Germinal center (tissue), 1 donor: Measurements from ENCODE around the gene RNASEH1.
"Not testable (repeated sequence)": the region's sequence is repeated elsewhere in the genome, so short reads cannot be mapped to it uniquely, and the experiment has no call there.

ENCODE experiments used
- DNase-seq: peaks from one replicate; pipeline ENCODE4 v3.0.0; 2012; ENCODE audit warnings: mixed read lengths, low spot score

RNASEH1 gene

GRCh38 chr2:3518496-3519254, 39.5 kb downstream of the RNASEH1 start:
- DNase-seq, result peak; percentile 100

DNA sequence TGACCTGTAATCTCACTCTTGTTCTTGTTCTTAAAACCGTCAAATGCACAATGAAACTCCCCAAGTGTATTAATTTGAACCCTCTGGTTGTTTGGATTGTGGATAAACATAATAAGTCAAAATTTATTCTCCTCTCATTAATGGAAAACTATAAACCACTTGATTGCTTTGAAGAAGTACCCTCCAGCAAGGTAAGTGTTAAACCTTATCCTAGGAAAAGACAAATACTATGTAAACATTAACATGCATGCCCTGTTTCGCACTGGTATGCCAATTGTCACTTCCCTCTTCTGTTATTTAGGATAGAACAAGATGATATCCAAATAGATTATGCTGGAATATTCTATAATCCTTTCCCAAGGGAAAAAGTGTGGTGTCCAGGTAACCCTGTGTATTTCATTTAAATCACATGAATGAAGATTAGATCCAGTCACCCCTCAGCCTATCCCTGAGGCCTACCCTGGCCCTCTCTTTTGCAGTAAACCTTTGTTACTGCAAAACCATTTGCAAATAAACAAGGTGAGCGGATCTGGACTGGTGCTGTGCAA, 40.1 kb downstream of the RNASEH1 start:
- DNase-seq, result no peak

- DNase-seq, result no peak
These were observed 41.3 kb downstream of the RNASEH1 start for GRCh38 chr2:3516831-3517230.

DNA sequence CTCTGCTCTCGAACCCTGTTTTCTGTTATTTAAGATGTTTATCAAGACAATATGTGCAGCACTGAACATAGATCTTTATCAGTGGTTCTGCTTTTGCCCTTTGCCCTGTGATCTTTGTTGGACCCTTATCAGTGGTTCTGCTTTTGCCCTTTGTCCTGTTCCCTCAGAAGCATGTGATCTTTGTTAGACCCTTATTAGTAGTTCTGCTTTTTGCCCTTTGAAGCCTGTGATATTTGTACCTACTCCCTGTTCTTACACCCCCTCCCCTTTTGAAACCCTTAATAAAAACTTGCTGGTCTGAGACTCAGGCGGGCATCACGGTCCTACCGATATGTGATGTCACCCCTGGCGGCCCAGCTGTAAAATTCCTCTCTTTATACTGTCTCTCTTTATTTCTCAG, 42.7 kb downstream of the RNASEH1 start:
- not testable (repeated sequence) for DNase-seq

DNA sequence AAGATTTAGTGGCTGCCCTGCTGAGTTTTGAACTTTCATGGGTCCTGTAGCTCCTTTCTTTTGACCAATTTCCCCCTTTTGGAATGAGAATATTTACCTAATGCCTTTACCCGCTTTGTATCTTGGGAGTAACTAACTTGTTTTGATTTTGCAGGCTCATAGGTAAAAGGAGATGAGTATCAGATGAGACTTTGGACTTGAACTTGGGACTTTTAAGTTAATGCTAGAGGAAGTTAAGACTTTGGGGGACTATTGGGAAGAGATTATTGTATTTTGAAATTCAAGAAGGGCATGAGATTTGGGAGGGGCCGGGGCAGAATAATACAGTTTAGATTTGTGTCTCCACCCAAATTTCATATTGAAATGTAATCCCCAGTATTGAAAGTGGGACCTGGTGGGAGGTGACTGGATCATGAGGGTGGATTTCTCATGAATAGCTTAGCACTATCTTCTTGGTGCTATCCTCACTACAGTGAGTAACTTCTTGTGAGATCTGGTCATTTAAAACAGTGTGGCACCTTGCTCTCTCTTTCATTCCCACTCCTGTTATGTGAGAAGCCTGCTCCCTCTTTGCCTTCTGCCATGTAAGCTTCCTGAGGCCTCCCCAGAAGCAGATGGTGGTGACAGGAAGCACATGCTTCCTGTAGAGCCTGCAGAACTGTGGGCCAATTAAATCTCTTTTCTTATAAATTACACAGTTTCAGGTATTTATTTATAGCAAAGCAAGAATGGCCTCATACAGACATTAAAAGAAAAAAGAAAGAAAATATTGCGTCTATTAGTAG, 44.9 kb downstream of the RNASEH1 start:
- no peak for DNase-seq

DNA sequence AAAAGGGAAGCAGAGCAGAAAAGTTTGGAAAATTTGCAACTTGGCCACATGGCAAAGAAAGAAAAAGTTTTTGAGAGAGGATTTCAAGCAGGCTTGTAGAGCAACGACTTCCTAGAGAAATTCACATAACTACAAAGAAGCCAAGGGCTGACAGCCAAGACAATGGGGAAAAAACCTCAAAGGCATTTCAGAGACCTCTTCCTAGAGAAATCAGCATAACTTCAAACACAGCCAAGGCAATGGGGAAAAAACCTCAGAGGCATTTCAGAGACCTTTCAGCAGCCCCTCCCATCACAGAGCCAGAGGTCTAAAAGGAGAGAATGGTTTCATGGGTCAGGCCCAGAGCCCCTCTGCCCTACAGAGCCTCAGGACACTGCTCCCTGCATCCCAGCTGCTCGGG, 46.0 kb downstream of the RNASEH1 start:
- DNase-seq, result no peak

- DNase-seq, result no peak
These were observed 52.4 kb downstream of the RNASEH1 start for GRCh38 chr2:3505771-3506170.

DNA sequence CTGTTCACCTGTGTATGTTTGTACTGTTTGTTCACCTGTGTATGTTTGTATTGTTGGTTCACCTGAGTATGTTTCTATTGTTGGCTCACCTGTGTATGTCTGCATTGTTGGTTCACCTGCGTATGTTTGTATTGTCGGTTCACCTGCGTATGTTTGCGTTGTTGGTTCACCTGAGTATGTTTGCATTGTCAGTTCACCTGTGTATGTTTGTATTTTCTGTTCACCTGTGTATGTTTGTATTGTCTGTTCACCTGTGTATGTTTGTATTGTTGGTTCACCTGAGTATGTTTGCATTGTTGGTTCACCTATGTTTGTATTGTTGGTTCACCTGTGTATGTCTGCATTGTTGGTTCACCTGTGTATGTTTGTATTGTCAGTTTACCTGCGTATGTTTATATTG, 53.4 kb downstream of the RNASEH1 start:
- DNase-seq, result no peak

- no peak for DNase-seq
These were observed 54.6 kb downstream of the RNASEH1 start for GRCh38 chr2:3503483-3503882.

GRCh38 chr2:3503046-3503445, 55.1 kb downstream of the RNASEH1 start:
- DNase-seq, result no peak

DNA sequence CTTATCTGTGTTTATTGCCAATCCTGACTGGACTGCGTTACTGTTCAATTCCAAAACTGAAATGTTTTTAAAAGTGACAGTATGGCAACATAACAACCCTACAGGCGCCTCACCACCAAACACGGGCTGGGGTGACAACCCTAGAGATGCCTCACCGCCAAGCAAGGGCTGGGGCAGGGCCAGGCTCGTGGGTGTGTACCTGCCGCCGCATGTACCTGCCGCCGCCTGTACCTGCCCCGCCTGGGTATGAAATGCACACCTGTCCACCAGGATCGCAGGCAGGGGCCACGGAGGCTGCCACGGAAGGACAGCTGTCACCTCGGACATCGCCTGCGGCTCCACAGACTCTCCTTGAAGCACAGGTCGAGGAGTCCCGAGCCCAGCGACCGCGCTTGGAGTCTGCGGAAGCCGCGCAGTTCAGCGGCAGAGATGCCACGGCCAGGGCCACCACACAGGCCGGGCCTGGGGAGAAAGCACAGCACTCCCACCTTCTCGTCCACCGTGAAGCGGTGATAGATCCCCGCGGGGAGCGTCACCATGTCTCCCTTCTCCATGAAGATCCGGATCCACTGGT, 57.7 kb downstream of the RNASEH1 start:
- no peak for DNase-seq

DNA sequence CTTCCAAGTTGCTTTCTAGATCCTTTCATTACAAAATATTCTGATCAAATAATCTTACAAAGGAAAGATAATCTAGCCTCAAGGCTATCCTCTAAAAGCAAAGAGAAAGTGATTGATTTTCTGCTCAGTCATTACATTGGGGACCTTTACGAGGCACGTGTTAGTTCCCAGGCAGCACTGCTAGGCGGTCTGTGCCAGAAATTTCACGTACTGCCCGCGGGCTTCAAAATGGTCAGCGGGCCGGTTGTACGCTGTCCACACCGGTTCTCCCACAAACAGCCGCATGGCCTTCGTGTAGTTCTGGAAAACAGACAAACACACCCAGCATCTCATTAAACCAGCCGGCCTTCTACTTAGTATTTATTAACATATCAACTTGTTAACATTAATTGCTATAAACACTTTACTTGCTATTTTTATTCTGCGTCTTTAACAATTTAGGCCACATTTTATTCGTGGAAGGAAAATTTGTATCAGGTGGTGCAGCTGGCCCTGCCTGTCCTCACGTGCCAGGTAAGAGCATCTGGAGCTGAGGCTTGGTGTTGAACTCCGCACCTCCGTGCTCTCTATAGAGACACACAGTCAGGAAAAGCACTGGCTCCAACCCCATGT, 59.2 kb downstream of the RNASEH1 start:
- no peak for DNase-seq

DNA sequence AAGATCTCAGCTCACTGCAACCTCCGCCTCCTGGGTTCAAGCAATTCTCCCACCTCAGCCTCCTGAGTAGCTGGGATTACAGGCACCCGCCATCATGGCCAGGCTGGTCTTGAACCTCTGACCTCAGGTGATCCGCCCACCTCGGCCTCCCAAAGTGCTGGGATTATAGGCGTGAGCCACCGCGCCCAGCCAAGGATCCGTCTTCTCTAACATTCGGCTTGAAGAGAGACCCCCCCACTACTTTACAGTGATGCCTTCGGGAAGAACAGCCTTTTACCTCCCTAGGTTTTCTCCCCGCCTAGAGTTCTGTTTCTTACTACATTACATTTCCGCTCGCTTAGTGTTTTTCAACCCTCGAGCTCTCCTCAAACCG, 61.4 kb downstream of the RNASEH1 start:
- DNase-seq, result not testable (repeated sequence)
